Measurements from ENCODE around the gene IL27RA. TPM values are rescaled to one million over a fixed set of nuclear protein-coding genes. Genes with fewer than 3 reads are reported as not detected.

Gene IL27RA
- total and polyA plus RNA-seq, 2 of the 4 experiments (the other 2 are of a cell fraction), result 2.9 to 5.1 TPM

- H3K9ac ChIP-seq (ENCODE audit: low read depth, low read length), result no peak overlapping the region
- CTCF ChIA-PET, result no interaction called here
- no TSS peak for BruUV-seq (replicated peaks)
- no peak for DNase-seq
- H2BK20ac ChIP-seq (ENCODE audit: low read depth, low read length), result no peak overlapping the region
- 0 out of 2 replicates have a peak, but pooled peaks have one; percentile 2 for TF ChIP-seq CTCF (conservative IDR thresholded peaks at IDR 0.05; ENCODE audit: low read depth, low read length)
- no peak for TF ChIP-seq POLR2A (IDR thresholded peaks at IDR 0.05; ENCODE audit: low read depth, low read length)
- H4K91ac ChIP-seq (ENCODE audit: insufficient read depth, low read depth, low read length), result no peak overlapping the region
- H4K20me1 ChIP-seq (ENCODE audit: insufficient read depth, low read length), result no peaks in the 10 kb centered on the region
- WGBS, 2 experiments (ENCODE audit: extremely low coverage in 2 of 2, insufficient read length in 1 of 2), result 100% methylated on average over 1 of the region's 11 CpGs; no CpG with 5 or more reads in 1 of the 2 experiments
- H2BK120ac ChIP-seq (ENCODE audit: low read depth, low read length), result no peak overlapping the region
- H2AK5ac ChIP-seq (ENCODE audit: low read depth, low read length), result no peak overlapping the region
- no peak for ATAC-seq (ENCODE audit: low read depth)
- H3K23ac ChIP-seq (ENCODE audit: low read depth, low read length), result no peak overlapping the region
- peaks cover 3% of the 10 kb centered on the region; the same call in 1 of the 2 replicates for H3K9me1 ChIP-seq (ENCODE audit: insufficient read depth, low read length)
- H4K5ac ChIP-seq (ENCODE audit: low read depth, low read length), result no peak overlapping the region
- dilution Hi-C loops (cut with HindIII; ENCODE audit: low sequenced_read_pairs, unreplicated experiment), result no loop called here
- H2AK9ac ChIP-seq (replicated peaks; ENCODE audit: low read depth, low read length, poor library complexity), result no peak overlapping the region
- POLR2A ChIA-PET (ENCODE audit: unreplicated experiment), result no interaction called here
- no peak overlapping the region for H3K4me2 ChIP-seq (ENCODE audit: low read depth, low read length)
- intact Hi-C loops (cut with micrococcal nuclease), result no loop called here
- no peak overlapping the region for H2AFZ ChIP-seq (replicated peaks; ENCODE audit: low read length, poor library complexity)
- no peak overlapping the region for H2BK5ac ChIP-seq (ENCODE audit: low read depth, low read length, poor library complexity, severe bottlenecking)
- in situ Hi-C loops (cut with MboI; ENCODE audit: low sequenced_read_pairs), result loop anchor here (25.0 kb wide), 1 partner anchor 334 kb away; the partner anchor contains the start of genes C19orf53 and MRI1
- no peak overlapping the region for H3K56ac ChIP-seq (ENCODE audit: extremely low read depth, insufficient read depth, low read length)
- H3K27ac ChIP-seq (ENCODE audit: insufficient read depth, low read length), result no peak overlapping the region
- no peaks in the 10 kb centered on the region for H3K27me3 ChIP-seq (ENCODE audit: control insufficient read depth, insufficient read depth, low read length)
- H3K18ac ChIP-seq (ENCODE audit: low read depth, low read length), result no peak overlapping the region
- no peak overlapping the region for H3K4me3 ChIP-seq (ENCODE audit: insufficient read depth, low read depth, low read length)
- no peak overlapping the region for H2BK15ac ChIP-seq (ENCODE audit: low read depth, low read length)
- peaks cover 27% of the 10 kb centered on the region for H3K36me3 ChIP-seq (ENCODE audit: control insufficient read depth, insufficient read depth, low read length)
- no peak overlapping the region for H3K14ac ChIP-seq (replicated peaks; ENCODE audit: low read depth, low read length)
- H3K79me1 ChIP-seq (ENCODE audit: low read depth in 1 of 2, low read length in 2 of 2), result no peaks in the 10 kb centered on the region; a peak in 1 of 4 replicates
- peaks cover 8% of the 10 kb centered on the region for H3K9me3 ChIP-seq (ENCODE audit: control insufficient read depth, insufficient read depth, low read length)
- H4K8ac ChIP-seq (ENCODE audit: low read depth in 2 of 2, low read length in 2 of 2), result no peak overlapping the region
- H3K4me1 ChIP-seq (ENCODE audit: control insufficient read depth, insufficient read depth, low read length), result no peaks in the 10 kb centered on the region
- H3K4ac ChIP-seq (ENCODE audit: low read depth, low read length), result no peak overlapping the region
These were observed 64.9 kb downstream of the IL27RA start for GRCh38 chr19:14096272-14096992.

Data from IMR-90 (cell line).